K562 (cell line): Measurements from ENCODE around the gene CFAP70. TPM values are rescaled to one million over a fixed set of nuclear protein-coding genes. Genes with fewer than 3 reads are reported as not detected.

Source experiments
- BDP1 ChIP-seq: IDR thresholded peaks from 3 replicates; pipeline ENCODE4 v1.6.1; 2011; ENCODE audit not compliant: insufficient read length, insufficient read depth
- ELK1 ChIP-seq: sonication (generic); formaldehyde crosslinking; IDR thresholded peaks from 2 replicates; pipeline ENCODE4 v1.8.1; 2022; ENCODE audit warnings: missing genetic modification reagents
- EP400 ChIP-seq: fragments of 450-650 bp; IDR thresholded peaks from 2 replicates; pipeline ENCODE4 v1.6.1; 2017; ENCODE audit warnings: antibody characterized with exemption, mild to moderate bottlenecking, moderate library complexity
- HLTF ChIP-seq: fragments of 450-650 bp; IDR thresholded peaks from 2 replicates; pipeline ENCODE4 v1.6.1; 2016
- HOXB6 ChIP-seq: fragments of 250-450 bp; sonication (Bioruptor Pico); IDR thresholded peaks from 2 replicates; pipeline ENCODE4 v1.5.1; 2022; ENCODE audit warnings: mild to moderate bottlenecking, borderline replicate concordance
- IRF1 ChIP-seq: sonication (generic); formaldehyde crosslinking; IDR thresholded peaks from 2 replicates; pipeline ENCODE4 v1.8.0; 2022; ENCODE audit warnings: missing genetic modification reagents, mild to moderate bottlenecking, borderline replicate concordance
- KLF16 ChIP-seq: IDR thresholded peaks from 2 replicates; pipeline ENCODE4 v1.6.1; 2016; ENCODE audit warnings: antibody characterized with exemption
- MCM7 ChIP-seq, 2 experiments: fragments of 450-650 bp; IDR thresholded peaks; 2 replicates each; pipeline ENCODE4 v1.6.1; 2016 to 2018
- MTA2 ChIP-seq: fragments of 450-650 bp; IDR thresholded peaks from 2 replicates; pipeline ENCODE4 v1.6.1; 2016; ENCODE audit warnings: low read depth
- POLR2G ChIP-seq: fragments of 200-400 bp; formaldehyde crosslinking; IDR thresholded peaks from 2 replicates; pipeline ENCODE4 v1.6.1; 2017; ENCODE audit warnings: low read depth, mild to moderate bottlenecking, antibody characterized with exemption, low read length, moderate library complexity
- POLR2H ChIP-seq: IDR thresholded peaks from 2 replicates; pipeline ENCODE4 v1.6.1; 2016; ENCODE audit warnings: missing genetic modification characterization, low read depth, mild to moderate bottlenecking, control low read depth, missing compliant biosample characterization, moderate library complexity
- SRF ChIP-seq, 2 experiments: fragments of 250-450, 450-650 bp in 1 of 2; sonication (Bioruptor Pico) in 1 of 2; sonication (generic) in 1 of 2; formaldehyde crosslinking; IDR thresholded peaks; 2 replicates each; pipeline versions ENCODE4 v1.5.0 to v1.5.1; 2020 to 2022; ENCODE audit warnings: mild to moderate bottlenecking in 1 of 2, missing genetic modification reagents in 1 of 2
- ZNF217 ChIP-seq: sonication (generic); formaldehyde crosslinking; IDR thresholded peaks from 2 replicates; pipeline ENCODE4 v1.8.0; 2022; ENCODE audit warnings: mild to moderate bottlenecking, missing genetic modification reagents
- ZNF232 ChIP-seq: sonication (generic); formaldehyde crosslinking; IDR thresholded peaks from 2 replicates; pipeline ENCODE4 v1.8.0; 2022; ENCODE audit warnings: mild to moderate bottlenecking, missing genetic modification reagents
- ZNF507 ChIP-seq: conservative IDR thresholded peaks from 2 replicates; pipeline ENCODE4 v1.6.1; 2017; ENCODE audit warnings: missing genetic modification characterization, missing compliant biosample characterization
- ZNF584 ChIP-seq: fragments of 200-800 bp; sonication (Bioruptor generic); IDR thresholded peaks from 2 replicates; pipeline ENCODE4 v1.6.1; 2016; ENCODE audit warnings: low read depth, mild to moderate bottlenecking, missing genetic modification characterization, missing compliant biosample characterization
- ZNF668 ChIP-seq: fragments of 250-450 bp; sonication (Bioruptor Pico); IDR thresholded peaks from 2 replicates; pipeline ENCODE4 v1.8.0; 2022; ENCODE audit warnings: mild to moderate bottlenecking, inconsistent platforms
- polyA plus RNA-seq, 8 experiments: library from polyadenylated mRNA; depleted of rRNA in 4 of 8; stranded (reverse) in 5 of 8; unstranded in 3 of 8; fragments of >200 nt; fragmentation: Nextera tagmentation in 2 of 8; fragmentation: Illumina TruSeq in 1 of 8; extraction: Ambion mirVana in 2 of 8; extraction: Trizol in 1 of 8; gene quantifications; 2 replicates each; pipeline versions ENCODE4 v1.2.1 to v1.2.3, GENCODE V29; 2011 to 2014; ENCODE audit warnings: inconsistent platforms in 1 of 8, missing spikeins in 1 of 8
- total RNA-seq, 7 experiments: library from RNA; depleted of rRNA in 6 of 7; stranded (reverse); fragments of >200 nt in 6 of 7; fragmentation: Illumina TruSeq in 2 of 7; extraction: Trizol in 2 of 7; gene quantifications; 2 replicates each; pipeline versions ENCODE4 v1.2.1 to v1.2.3, GENCODE V29; 2011 to 2021; ENCODE audit warnings: low replicate concordance in 1 of 7
- TF ChIP-seq, protein P1 (sequence below): fragments of 250-450 bp; sonication (Bioruptor Pico); IDR thresholded peaks from 2 replicates; pipeline ENCODE4 v1.8.0; 2021; ENCODE audit warnings: moderate library complexity, mild to moderate bottlenecking, inconsistent platforms
- TF ChIP-seq, protein P2 (sequence below): fragments of 250-450 bp; sonication (Bioruptor Pico); IDR thresholded peaks from 2 replicates; pipeline ENCODE4 v1.5.0; 2021
- TF ChIP-seq, protein P3 (sequence below), 2 experiments: fragments of 450-650 bp in 1 of 2; sonication (generic) in 1 of 2; formaldehyde crosslinking in 1 of 2; IDR thresholded peaks in 1 of 2; conservative IDR thresholded peaks in 1 of 2; 2 replicates each; pipeline versions ENCODE4 v1.6.1 to v1.8.1; 2016 to 2023; ENCODE audit warnings: mild to moderate bottlenecking in 2 of 2, moderate library complexity in 2 of 2, inconsistent platforms in 1 of 2, missing genetic modification reagents in 1 of 2
- TF ChIP-seq, protein P4 (sequence below): fragments of 450-650 bp; formaldehyde crosslinking; conservative IDR thresholded peaks from 2 replicates; pipeline ENCODE4 v1.4.0; 2022; ENCODE audit warnings: mild to moderate bottlenecking, missing genetic modification characterization

CFAP70 gene
- total and polyA plus RNA-seq, 9 of the 15 experiments (the other 6 are each of a cell fraction or from before 2014, with no cell fraction given), result 0.27 to 1.6 (median 0.86) TPM

GRCh38 chr10:73366381-73367298 is 8.0 kb upstream of the CFAP70 start (continued):
- TF ChIP-seq, protein P1, sequence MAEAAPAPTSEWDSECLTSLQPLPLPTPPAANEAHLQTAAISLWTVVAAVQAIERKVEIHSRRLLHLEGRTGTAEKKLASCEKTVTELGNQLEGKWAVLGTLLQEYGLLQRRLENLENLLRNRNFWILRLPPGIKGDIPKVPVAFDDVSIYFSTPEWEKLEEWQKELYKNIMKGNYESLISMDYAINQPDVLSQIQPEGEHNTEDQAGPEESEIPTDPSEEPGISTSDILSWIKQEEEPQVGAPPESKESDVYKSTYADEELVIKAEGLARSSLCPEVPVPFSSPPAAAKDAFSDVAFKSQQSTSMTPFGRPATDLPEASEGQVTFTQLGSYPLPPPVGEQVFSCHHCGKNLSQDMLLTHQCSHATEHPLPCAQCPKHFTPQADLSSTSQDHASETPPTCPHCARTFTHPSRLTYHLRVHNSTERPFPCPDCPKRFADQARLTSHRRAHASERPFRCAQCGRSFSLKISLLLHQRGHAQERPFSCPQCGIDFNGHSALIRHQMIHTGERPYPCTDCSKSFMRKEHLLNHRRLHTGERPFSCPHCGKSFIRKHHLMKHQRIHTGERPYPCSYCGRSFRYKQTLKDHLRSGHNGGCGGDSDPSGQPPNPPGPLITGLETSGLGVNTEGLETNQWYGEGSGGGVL (CRISPR knock-in tag), result no peak
- TF ChIP-seq HOXB6 (CRISPR knock-in tag) (no peak), POLR2H (tag) (peak; percentile 65), ZNF668 (CRISPR knock-in tag) (no peak), ZNF507 (tag) (no peak), BDP1 (no peak), ZNF584 (CRISPR knock-in tag) (0 out of 2 replicates have a peak, but pooled peaks have one; percentile 17), HLTF (no peak), POLR2G (no peak), ZNF232 (CRISPR knock-in tag) (no peak), IRF1 (CRISPR knock-in tag) (0 out of 2 replicates have a peak, but pooled peaks have one; percentile 26), EP400 (peak; percentile 29), ELK1 (CRISPR knock-in tag) (no peak), MTA2 (no peak), ZNF217 (CRISPR knock-in tag) (no peak), SRF (CRISPR knock-in tag; IDR thresholded peaks at IDR 0.05) (no peak), KLF16 (peak; percentile 100), MCM7 (IDR thresholded peaks at IDR 0.05) (no peak)
- TF ChIP-seq, protein P2, sequence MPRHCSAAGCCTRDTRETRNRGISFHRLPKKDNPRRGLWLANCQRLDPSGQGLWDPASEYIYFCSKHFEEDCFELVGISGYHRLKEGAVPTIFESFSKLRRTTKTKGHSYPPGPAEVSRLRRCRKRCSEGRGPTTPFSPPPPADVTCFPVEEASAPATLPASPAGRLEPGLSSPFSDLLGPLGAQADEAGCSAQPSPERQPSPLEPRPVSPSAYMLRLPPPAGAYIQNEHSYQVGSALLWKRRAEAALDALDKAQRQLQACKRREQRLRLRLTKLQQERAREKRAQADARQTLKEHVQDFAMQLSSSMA (CRISPR knock-in tag), result no peak
- TF ChIP-seq, protein P3, sequence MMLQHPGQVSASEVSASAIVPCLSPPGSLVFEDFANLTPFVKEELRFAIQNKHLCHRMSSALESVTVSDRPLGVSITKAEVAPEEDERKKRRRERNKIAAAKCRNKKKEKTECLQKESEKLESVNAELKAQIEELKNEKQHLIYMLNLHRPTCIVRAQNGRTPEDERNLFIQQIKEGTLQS (IDR thresholded peaks at IDR 0.05), result peak; percentile 66
- TF ChIP-seq, protein P3 (CRISPR knock-in tag; conservative IDR thresholded peaks at IDR 0.05), result no peak
- TF ChIP-seq, protein P4, sequence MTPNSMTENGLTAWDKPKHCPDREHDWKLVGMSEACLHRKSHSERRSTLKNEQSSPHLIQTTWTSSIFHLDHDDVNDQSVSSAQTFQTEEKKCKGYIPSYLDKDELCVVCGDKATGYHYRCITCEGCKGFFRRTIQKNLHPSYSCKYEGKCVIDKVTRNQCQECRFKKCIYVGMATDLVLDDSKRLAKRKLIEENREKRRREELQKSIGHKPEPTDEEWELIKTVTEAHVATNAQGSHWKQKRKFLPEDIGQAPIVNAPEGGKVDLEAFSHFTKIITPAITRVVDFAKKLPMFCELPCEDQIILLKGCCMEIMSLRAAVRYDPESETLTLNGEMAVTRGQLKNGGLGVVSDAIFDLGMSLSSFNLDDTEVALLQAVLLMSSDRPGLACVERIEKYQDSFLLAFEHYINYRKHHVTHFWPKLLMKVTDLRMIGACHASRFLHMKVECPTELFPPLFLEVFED (CRISPR knock-in tag), result peak; percentile 87
